GM19324 (cell line): ENCODE results near the gene TSHZ2.
"Not testable (repeated sequence)": the region's sequence is repeated elsewhere in the genome, so short reads cannot be mapped to it uniquely, and the experiment has no call there.

Experiments
- ATAC-seq: cut with Tn5 transposase; IDR thresholded peaks from one replicate; pipeline ENCODE4 v1.9.1; 2021; ENCODE audit warnings: mild to moderate bottlenecking, moderate library complexity; ENCODE audit not compliant: unreplicated experiment, low FRiP score

The TSHZ2 gene

DNA sequence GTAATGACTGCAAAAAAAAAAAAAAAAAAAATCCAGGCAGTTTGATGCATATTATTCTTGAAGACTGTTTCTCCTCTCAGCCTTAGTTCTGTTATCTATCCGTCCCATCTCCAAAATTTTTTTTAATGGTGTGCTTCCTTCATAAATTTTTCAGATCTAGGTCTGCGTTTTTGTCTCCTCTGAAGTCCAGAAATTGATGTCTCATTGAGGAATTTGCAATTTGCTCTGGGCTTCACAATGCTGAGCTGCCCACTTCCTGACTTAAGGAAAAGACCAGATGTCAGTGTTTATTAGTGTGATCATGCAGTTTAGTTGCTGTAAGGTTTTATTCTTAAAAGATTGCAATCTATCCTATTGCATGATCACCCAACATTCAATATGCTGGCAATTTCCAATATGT is 323.9 kb downstream of the TSHZ2 start:
- ATAC-seq = no peak

DNA sequence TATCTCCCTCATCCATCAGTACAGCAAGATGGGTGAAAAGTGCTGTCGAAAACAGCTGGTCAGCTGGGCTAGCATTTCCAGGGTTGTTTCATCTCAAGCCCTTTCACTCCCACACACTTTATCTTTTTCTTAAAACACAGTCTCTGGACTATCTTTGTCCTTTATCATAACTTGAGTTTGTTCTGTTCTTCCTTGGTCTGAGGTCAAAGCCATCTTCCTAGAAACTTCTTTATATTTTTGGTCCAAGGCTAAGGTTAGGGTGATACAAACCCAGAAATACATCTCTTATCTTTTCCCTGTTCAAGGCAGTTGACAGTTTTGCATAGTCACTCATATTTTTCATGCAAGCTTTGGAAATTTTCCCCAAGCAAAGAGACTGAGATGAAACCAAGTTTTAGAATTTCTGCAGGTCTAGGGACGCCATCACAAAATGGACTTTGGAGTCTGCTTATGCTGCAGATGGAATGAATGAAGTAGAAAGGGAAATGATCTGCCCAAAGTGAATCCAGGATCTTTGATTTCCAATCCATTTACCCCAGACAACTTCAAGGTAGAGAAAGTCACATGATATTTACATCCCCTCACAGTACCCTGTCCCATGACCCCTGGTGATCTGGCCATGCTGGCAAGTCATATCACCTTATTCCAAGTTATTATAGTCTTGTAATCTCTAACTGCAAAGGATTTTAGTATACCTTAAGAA is 324.4 kb downstream of the TSHZ2 start:
- no peak for ATAC-seq

GRCh38 chr20:53297154-53297529 is 325.0 kb downstream of the TSHZ2 start:
- no peak for ATAC-seq

DNA sequence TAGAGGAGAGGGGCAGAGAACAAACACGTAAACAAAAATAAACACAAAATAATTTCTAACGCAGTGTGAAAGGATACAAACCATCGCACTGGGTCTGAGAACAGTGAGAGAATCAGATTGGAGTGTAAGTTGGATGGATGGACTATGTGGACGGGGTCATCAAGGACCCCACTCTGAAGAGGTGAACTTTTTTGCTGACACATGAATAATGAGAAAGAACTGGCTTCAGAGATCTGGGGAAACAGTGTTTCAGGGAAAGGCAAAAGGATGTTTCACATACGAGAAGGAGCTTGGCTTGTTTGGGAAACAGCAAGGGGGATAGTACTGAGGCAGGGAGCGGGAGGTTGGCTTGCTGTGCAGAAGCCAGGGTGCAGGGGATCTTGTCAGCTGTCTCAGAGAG is 326.1 kb downstream of the TSHZ2 start:
- ATAC-seq = no peak

- no peak for ATAC-seq
Measured at GRCh38 chr20:53298911-53299310, 326.8 kb downstream of the TSHZ2 start.

GRCh38 chr20:53299831-53300230 is 327.7 kb downstream of the TSHZ2 start:
- ATAC-seq = no peak

GRCh38 chr20:53301869-53302268 is 329.7 kb downstream of the TSHZ2 start:
- ATAC-seq = no peak

DNA sequence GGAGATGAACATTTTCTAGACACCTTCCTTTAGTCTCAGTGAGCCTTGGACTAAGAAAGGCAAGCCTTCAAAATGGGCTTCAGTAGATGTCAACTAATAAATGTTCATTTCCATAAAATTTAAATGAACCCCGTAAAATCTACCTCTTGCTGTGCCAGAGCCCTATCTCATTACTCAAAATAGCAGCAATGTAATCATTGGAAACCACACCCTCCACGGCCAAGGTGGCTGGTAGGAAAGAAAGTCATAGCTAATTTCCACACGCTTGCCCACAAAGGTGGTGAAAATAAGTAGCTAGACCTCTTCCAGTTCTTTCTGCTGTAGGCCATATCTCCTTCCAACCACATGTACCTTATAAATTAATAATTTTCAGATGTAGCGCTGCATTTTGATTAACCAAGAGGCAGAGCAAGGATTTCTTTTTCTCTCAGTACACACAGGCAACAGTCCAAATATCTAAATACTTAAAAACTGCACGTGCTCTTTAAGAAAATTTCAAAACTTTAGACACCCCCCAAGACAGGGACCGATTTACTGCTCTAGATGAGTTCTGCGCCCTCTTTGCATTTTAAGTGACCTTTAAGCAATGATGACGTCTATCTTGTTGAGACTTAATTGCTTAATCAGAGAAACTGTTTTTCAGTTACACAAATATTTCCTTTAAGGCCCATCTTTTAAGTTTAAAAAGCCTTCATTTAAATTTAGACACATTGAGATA is 330.7 kb downstream of the TSHZ2 start:
- ATAC-seq = no peak

- ATAC-seq = no peak
Measured at GRCh38 chr20:53303413-53303760, 331.2 kb downstream of the TSHZ2 start.

DNA sequence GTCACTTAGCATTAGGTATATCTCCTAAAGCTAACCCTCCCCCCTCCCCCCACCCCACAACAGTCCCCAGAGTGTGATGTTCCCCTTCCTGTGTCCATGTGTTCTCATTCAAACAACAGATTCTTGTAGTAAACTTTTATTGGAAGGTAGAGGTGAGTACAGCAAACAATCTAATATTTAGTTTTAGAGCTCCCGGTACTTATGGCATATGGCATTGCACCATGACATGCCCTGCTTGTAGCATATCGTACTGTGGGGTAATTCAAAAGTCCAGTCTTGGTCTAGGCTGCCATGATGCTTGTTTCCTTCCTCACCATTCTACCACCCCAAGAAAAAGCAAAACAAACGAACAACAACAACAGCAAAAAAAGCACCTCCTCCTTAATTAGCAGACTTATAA is 332.0 kb downstream of the TSHZ2 start:
- ATAC-seq = no peak

DNA sequence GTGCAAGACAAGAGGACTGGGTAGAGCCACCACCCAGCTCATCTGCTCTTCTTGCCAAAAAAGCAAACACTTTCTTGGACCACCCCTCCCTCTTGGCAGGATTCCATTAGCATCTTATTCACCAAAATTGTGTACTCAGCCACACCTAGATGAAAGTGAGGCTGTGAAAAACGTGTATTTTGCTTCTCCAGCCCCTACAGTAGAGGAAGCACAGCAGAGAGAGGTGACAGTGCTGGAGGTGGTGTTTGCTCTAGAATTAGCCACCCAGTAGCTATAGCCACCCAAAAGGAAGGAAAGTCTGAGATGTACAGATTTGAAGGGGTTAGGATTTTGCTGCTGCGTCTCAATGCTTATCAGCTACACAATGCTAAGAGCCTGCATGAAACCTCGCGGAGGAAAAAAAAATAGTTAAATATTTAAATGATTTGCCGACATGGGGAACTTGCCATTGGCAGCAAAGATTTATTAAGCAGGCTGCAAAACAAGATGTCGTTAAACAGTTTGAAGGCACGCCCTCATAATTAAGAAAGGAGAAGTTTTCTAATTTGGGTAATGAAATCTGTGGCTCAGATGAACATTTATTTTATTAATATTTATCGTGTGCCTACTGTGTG is 334.1 kb downstream of the TSHZ2 start:
- ATAC-seq = no peak

GRCh38 chr20:53307964-53308597 is 335.9 kb downstream of the TSHZ2 start:
- ATAC-seq = no peak

GRCh38 chr20:53309515-53309914 is 337.4 kb downstream of the TSHZ2 start:
- no peak for ATAC-seq

DNA sequence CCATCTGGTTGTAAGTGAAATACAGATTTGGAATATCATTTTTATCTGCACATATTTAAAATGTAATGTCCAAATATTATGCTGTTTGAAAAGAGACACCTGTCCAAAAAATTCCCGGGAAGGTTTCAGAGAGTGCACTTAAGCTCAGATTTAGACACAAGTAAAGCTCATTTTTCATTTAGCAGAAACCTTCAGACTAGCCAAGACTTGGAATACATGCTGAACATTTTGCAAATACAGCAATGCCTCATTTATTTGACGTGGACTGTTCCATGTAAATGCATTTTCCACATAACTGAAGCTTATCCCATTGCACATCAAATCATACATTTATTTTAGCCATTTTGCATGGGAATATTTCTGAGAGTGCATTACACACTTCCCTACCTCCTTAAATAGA is 340.8 kb downstream of the TSHZ2 start:
- no peak for ATAC-seq

GRCh38 chr20:53316206-53316937 is 344.2 kb downstream of the TSHZ2 start:
- no peak for ATAC-seq

DNA sequence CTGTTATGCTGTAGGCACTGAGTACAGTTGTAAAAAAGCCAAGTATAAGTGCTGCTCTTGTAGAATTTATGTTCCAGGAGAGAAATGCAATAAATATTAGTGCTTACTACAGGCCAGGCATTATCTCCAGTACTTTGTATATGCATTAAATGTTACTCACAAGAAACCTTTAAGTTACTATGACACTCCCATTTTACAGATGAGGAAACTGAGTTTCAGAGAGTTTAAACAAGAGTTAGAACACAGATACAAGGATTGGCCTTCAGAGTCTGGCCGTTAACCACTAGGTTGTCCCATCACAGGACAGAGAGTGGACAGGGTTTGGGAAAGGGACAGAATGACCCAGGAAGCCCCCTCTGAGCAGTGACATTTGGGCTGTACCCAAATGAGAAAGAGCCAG is 347.0 kb downstream of the TSHZ2 start:
- no peak for ATAC-seq

DNA sequence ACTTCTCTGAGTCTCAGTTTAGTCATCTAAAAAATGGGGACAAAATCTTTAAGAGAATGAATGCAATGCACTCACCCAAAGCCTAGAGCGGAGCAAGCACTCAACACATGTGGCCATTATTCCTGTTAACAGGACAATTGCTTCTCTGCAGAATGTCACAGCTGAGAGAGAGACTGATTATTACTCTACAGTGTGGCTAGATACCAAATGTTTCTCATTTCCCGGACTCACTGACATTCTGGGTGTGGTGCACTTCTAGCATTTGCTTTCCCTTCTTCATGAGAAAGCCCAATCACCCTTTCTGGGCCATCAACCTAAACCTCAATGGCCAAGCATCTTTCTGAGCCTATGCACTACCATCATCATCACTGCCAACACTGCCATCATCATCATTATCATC is 347.6 kb downstream of the TSHZ2 start:
- no peak for ATAC-seq

GRCh38 chr20:53320701-53321100 is 348.5 kb downstream of the TSHZ2 start:
- ATAC-seq = no peak

- no peak for ATAC-seq
Measured at GRCh38 chr20:53321596-53321995, 349.4 kb downstream of the TSHZ2 start.

- no peak for ATAC-seq
Measured at GRCh38 chr20:53322651-53323050, 350.5 kb downstream of the TSHZ2 start.

DNA sequence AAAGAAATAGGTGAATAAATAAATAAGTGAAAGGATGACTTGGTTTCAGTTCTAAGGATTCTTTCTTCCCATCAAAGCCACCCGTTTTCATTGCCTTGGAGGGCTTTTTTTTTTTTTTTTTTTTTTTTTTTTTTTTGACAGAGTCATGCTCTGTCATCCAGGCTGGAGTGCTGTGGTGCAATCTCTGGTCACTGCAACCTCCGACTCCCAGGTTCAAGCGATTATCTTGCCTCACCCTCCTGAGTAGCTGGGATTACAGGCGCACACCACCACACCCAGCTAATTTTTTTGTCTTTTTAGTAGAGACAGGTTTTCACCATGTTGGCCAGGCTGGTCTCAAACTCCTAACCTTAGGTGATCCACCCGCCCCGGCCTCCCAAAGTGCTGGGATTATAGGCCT is 351.3 kb downstream of the TSHZ2 start:
- ATAC-seq = not testable (repeated sequence)
